Measurements from ENCODE around the gene TOR2A. TPM values are rescaled to one million over a fixed set of nuclear protein-coding genes. Genes with fewer than 3 reads are reported as not detected.

Gene TOR2A
- total RNA-seq, 4 donors from 2014 or later, result 8.9 to 23.1 (median 14.2) TPM

GRCh38 chr9:127682351-127683136 lies 52.5 kb downstream of the TOR2A start:
- intact Hi-C loops (cut with DNase I), result no loop called here
- Histone ChIP-seq H3K36me3 (peaks cover 24 to 27% of the 10 kb centered on the region in 2 donors), H3K4me1 (peaks cover 0 to 12% of the 10 kb centered on the region in 2 donors), H3K27ac (no peak overlapping the region), H3K4me3 (replicated peaks in 1 of 3) (no peak overlapping the region), H3K27me3 (no peaks in the 10 kb centered on the region), H3K9me3 (no peaks in the 10 kb centered on the region)
- TF ChIP-seq POLR2A (IDR thresholded peaks at IDR 0.05), result no peak
- TF ChIP-seq CTCF (IDR thresholded peaks at IDR 0.05), result no peak
- peak; percentile 67 to 78 for DNase-seq
- WGBS, 2 donors, result 85 to 91% methylated on average over 18 to 23 of the region's 23 CpGs

Other genes with a start within 250 kb of the TOR2A start
- gene STXBP1, start 123.0 kb downstream of the TOR2A start, total RNA-seq, result 100 to 1,000 TPM in 2 of 4 donors, 10 to 100 TPM in 2; 23.8 to 139 (median 106) TPM
- gene CFAP157, start 28.3 kb downstream of the TOR2A start, total RNA-seq, result 1 to 10 TPM in 1 of 4 donors, under 1 TPM in 1, not detected in 2; 0.22 to 3.0 TPM
- 10 to 100 TPM; 24.1 to 64.3 (median 43.4) TPM for gene PTRH1, start 19.6 kb downstream of the TOR2A start, total RNA-seq
- gene TTC16, start 19.2 kb downstream of the TOR2A start, total RNA-seq, result under 1 TPM in 3 of 4 donors, not detected in 1; 0.40 to 0.45 (median 0.44) TPM
- 10 to 100 TPM; 10.0 to 24.9 (median 18.2) TPM for gene SH2D3C, start 43.4 kb upstream of the TOR2A start, total RNA-seq
- gene CDK9, start 50.7 kb upstream of the TOR2A start, total RNA-seq, result 10 to 100 TPM; 47.5 to 85.2 (median 78.3) TPM
- 10 to 100 TPM; 58.5 to 78.0 (median 62.1) TPM for gene FPGS, start 67.6 kb upstream of the TOR2A start, total RNA-seq
- 100 to 1,000 TPM in 1 of 4 donors, 10 to 100 TPM in 3; 45.6 to 115 (median 51.1) TPM for gene ENG, start 119.4 kb upstream of the TOR2A start, total RNA-seq
- gene AK1, start 142.4 kb upstream of the TOR2A start, total RNA-seq, result 10 to 100 TPM; 56.3 to 98.9 (median 86.3) TPM
- gene ST6GALNAC6, start 164.3 kb upstream of the TOR2A start, total RNA-seq, result 100 to 1,000 TPM in 1 of 4 donors, 10 to 100 TPM in 3; 39.2 to 124 (median 50.8) TPM
- 10 to 100 TPM in 3 of 4 donors, 1 to 10 TPM in 1; 8.9 to 27.4 (median 19.1) TPM for gene ST6GALNAC4, start 181.7 kb upstream of the TOR2A start, total RNA-seq
- gene PIP5KL1, start 195.5 kb upstream of the TOR2A start, total RNA-seq, result 1 to 10 TPM in 3 of 4 donors, not detected in 1; 1.0 to 5.2 (median 1.6) TPM
- 10 to 100 TPM; 17.3 to 43.3 (median 35.5) TPM for gene DPM2, start 202.6 kb upstream of the TOR2A start, total RNA-seq
- 10 to 100 TPM; 18.3 to 34.7 (median 24.9) TPM for gene EEIG1, start 245.7 kb upstream of the TOR2A start, total RNA-seq

Measured in thyroid gland (tissue), 4 donors.